Suprapubic skin (tissue), 4 donors: ENCODE data around the gene GALNT17.

ENCODE experiments used
- CTCF ChIP-seq, 2 donors: fragments of 200-600 bp in 1 of 2; fragments of 450-650 bp in 1 of 2; sonication (generic) in 1 of 2; IDR thresholded peaks; one replicate each; pipeline ENCODE4 v1.5.1; 2016 to 2019; ENCODE audit warnings: antibody characterized with exemption in 2 of 2, mild to moderate bottlenecking in 1 of 2, moderate library complexity in 1 of 2
- EP300 ChIP-seq: sonication (generic); formaldehyde crosslinking; IDR thresholded peaks from one replicate; pipeline ENCODE4 v1.6.1; 2017; ENCODE audit warnings: antibody characterized with exemption
- POLR2AphosphoS5 ChIP-seq, 3 donors: sonication (generic); formaldehyde crosslinking; IDR thresholded peaks; one replicate each; pipeline ENCODE4 v1.6.1; 2017; ENCODE audit warnings: antibody characterized with exemption in 3 of 3

GRCh38 chr7:71636329-71636728 lies 504.4 kb downstream of the GALNT17 start:
- no peak for TF ChIP-seq CTCF (IDR thresholded peaks at IDR 0.05)
- TF ChIP-seq EP300, result no peak
- TF ChIP-seq POLR2AphosphoS5 (IDR thresholded peaks at IDR 0.05), result no peak
